Activated T-cell treated with anti-CD3 and anti-CD28 coated beads, Interleukin-2, amount 50 U/mL, for 72 hours (primary cell): ENCODE measurements around the gene TTC31. TPM values are rescaled to one million over a fixed set of nuclear protein-coding genes. Genes with fewer than 3 reads are reported as not detected.
"Not testable (repeated sequence)": the region's sequence is repeated elsewhere in the genome, so short reads cannot be mapped to it uniquely, and the experiment has no call there.

Source experiments
- ATAC-seq, 2 donors: fragments of 150-1000 bp; cut with Tn5 transposase; replicated peaks in 1 of 2; 2 replicates each; pipeline ENCODE4 v1.10.0; 2021; ENCODE audit warnings: moderate library complexity in 2 of 2, mild to moderate bottlenecking in 1 of 2
- DNase-seq, 2 donors: peaks; one replicate each; pipeline ENCODE4 v3.0.0; 2021 to 2022; ENCODE audit warnings: mixed read lengths in 1 of 2
- H3K27ac Mint-ChIP-seq: one replicate; pipeline ENCODE4 v1.8.0; 2022; ENCODE audit warnings: mild to moderate bottlenecking, moderate library complexity, mixed read lengths
- H3K27me3 Mint-ChIP-seq: one replicate; pipeline ENCODE4 v1.8.0; 2022; ENCODE audit warnings: low read depth, mixed read lengths
- H3K36me3 Mint-ChIP-seq, 2 donors: one replicate each; pipeline ENCODE4 v1.8.0; 2022; ENCODE audit warnings: mixed read lengths in 2 of 2, mild to moderate bottlenecking in 1 of 2; ENCODE audit not compliant: insufficient read depth in 2 of 2
- H3K4me1 Mint-ChIP-seq: one replicate; pipeline ENCODE4 v1.8.0; 2022; ENCODE audit warnings: low read depth, mixed read lengths
- H3K4me3 Mint-ChIP-seq, 2 donors: one replicate each; pipeline ENCODE4 v1.8.0; 2022; ENCODE audit warnings: mild to moderate bottlenecking in 2 of 2, mixed read lengths in 2 of 2, moderate library complexity in 2 of 2
- H3K9me3 Mint-ChIP-seq, 2 donors: one replicate each; pipeline ENCODE4 v1.8.0; 2022; ENCODE audit warnings: mixed read lengths in 2 of 2
- total RNA-seq, 2 donors: library from RNA; stranded (reverse); gene quantifications; one replicate each; pipeline ENCODE4 v1.2.3, GENCODE V29; 2022

TTC31 gene
- 10 to 100 TPM; 41.8 to 43.9 TPM for total RNA-seq

GRCh38 chr2:74482801-74483674 is at the start of gene TTC31, which contains the start of gene CCDC142:
TTC31 (plus strand) TSS chr2:74483081; CDS start chr2:74483096, 15 bp downstream.
CCDC142 (minus strand) TSS chr2:74482998; CDS start chr2:74482837, 161 bp downstream.
- peak within 1 kb of the TSS; percentile 92 to 96 for H3K4me3 Mint-ChIP-seq
- no peaks in the 10 kb centered on the region for H3K9me3 Mint-ChIP-seq
- H3K27ac Mint-ChIP-seq: peak within 1 kb of the TSS; percentile 97
- no peaks in the 10 kb centered on the region for H3K27me3 Mint-ChIP-seq
- H3K36me3 Mint-ChIP-seq: peaks cover 2 to 26% of the 10 kb centered on the region in 2 donors
- DNase-seq: peak; percentile 93 to 96
- peaks cover 44% of the 10 kb centered on the region for H3K4me1 Mint-ChIP-seq
- peak; percentile 93 to 94 for ATAC-seq

GRCh38 chr2:74436111-74436805 is 46.6 kb upstream of the TTC31 start:
- Mint-ChIP-seq H3K36me3 (no peaks in the 10 kb centered on the region), H3K27me3 (peaks cover 29% of the 10 kb centered on the region), H3K27ac (no peak overlapping the region)

GRCh38 chr2:74436848-74437695 is 45.8 kb upstream of the TTC31 start:
- Mint-ChIP-seq H3K9me3 (no peaks in the 10 kb centered on the region), H3K27me3 (peaks cover 31% of the 10 kb centered on the region), H3K36me3 (no peaks in the 10 kb centered on the region), H3K4me3 (no peak overlapping the region), H3K4me1 (peaks cover 10% of the 10 kb centered on the region), H3K27ac (no peak overlapping the region)
- ATAC-seq (no peak), DNase-seq (no peak)

More at GRCh38 chr2:74436111-74436805, 46.6 kb upstream of the TTC31 start:
- ATAC-seq (no peak), DNase-seq (no peak)
- H3K4me3 Mint-ChIP-seq: no peak overlapping the region
- no peaks in the 10 kb centered on the region for H3K9me3 Mint-ChIP-seq
- peaks cover 10% of the 10 kb centered on the region for H3K4me1 Mint-ChIP-seq

- no peak overlapping the region for H3K27ac Mint-ChIP-seq
- H3K36me3 Mint-ChIP-seq: no peaks in the 10 kb centered on the region
- no peak for ATAC-seq
- H3K9me3 Mint-ChIP-seq: no peaks in the 10 kb centered on the region
- H3K27me3 Mint-ChIP-seq: peaks cover 37% of the 10 kb centered on the region
- no peak for DNase-seq
- H3K4me3 Mint-ChIP-seq: no peak overlapping the region
- peaks cover 10% of the 10 kb centered on the region for H3K4me1 Mint-ChIP-seq
These were observed 44.6 kb upstream of the TTC31 start for GRCh38 chr2:74438248-74438647.

GRCh38 chr2:74439373-74439772 is 43.5 kb upstream of the TTC31 start:
- peaks cover 10% of the 10 kb centered on the region for H3K4me1 Mint-ChIP-seq
- H3K4me3 Mint-ChIP-seq: peak overlapping the region in 1 of 2 donors; percentile 78
- ATAC-seq (no peak), DNase-seq (no peak)
- H3K9me3 Mint-ChIP-seq: no peaks in the 10 kb centered on the region
- H3K27me3 Mint-ChIP-seq: peaks cover 38% of the 10 kb centered on the region
- H3K36me3 Mint-ChIP-seq: no peaks in the 10 kb centered on the region
- no peak overlapping the region for H3K27ac Mint-ChIP-seq

- DNase-seq (no peak), ATAC-seq (no peak)
- peaks cover 10% of the 10 kb centered on the region for H3K4me1 Mint-ChIP-seq
- H3K36me3 Mint-ChIP-seq: no peaks in the 10 kb centered on the region
- no peak overlapping the region for H3K27ac Mint-ChIP-seq
- peaks cover 43% of the 10 kb centered on the region for H3K27me3 Mint-ChIP-seq
- H3K9me3 Mint-ChIP-seq: no peaks in the 10 kb centered on the region
- H3K4me3 Mint-ChIP-seq: peak overlapping the region; percentile 11 to 78
These were observed 43.0 kb upstream of the TTC31 start for GRCh38 chr2:74439803-74440377.

- Mint-ChIP-seq H3K27ac (no peak overlapping the region), H3K4me1 (peaks cover 10% of the 10 kb centered on the region), H3K36me3 (no peaks in the 10 kb centered on the region), H3K27me3 (peaks cover 47% of the 10 kb centered on the region), H3K4me3 (peak overlapping the region; percentile 65 to 78), H3K9me3 (no peaks in the 10 kb centered on the region)
- DNase-seq: peak; percentile 56 to 70
- peak; percentile 86 to 87 for ATAC-seq
These were observed 42.3 kb upstream of the TTC31 start for GRCh38 chr2:74440378-74441169.

- peak overlapping the region; percentile 65 to 78 for H3K4me3 Mint-ChIP-seq
- no peaks in the 10 kb centered on the region for H3K36me3 Mint-ChIP-seq
- DNase-seq (no peak), ATAC-seq (no peak)
- H3K4me1 Mint-ChIP-seq: peaks cover 10% of the 10 kb centered on the region
- H3K9me3 Mint-ChIP-seq: no peaks in the 10 kb centered on the region
- no peak overlapping the region for H3K27ac Mint-ChIP-seq
- H3K27me3 Mint-ChIP-seq: peaks cover 47% of the 10 kb centered on the region
These were observed 41.7 kb upstream of the TTC31 start for GRCh38 chr2:74441170-74441689.

GRCh38 chr2:74441690-74442482 is 41.0 kb upstream of the TTC31 start, which contains the start of gene RTKN:
RTKN (minus strand) TSS chr2:74441937; CDS start chr2:74441816, 121 bp downstream.
- peak within 1 kb of the TSS; percentile 78 to 83 for H3K4me3 Mint-ChIP-seq
- peak within 1 kb of the TSS; percentile 40 for H3K27ac Mint-ChIP-seq
- H3K27me3 Mint-ChIP-seq: peaks cover 47% of the 10 kb centered on the region
- H3K4me1 Mint-ChIP-seq: peaks cover 10% of the 10 kb centered on the region
- ATAC-seq: peak; percentile 63 to 69
- no peaks in the 10 kb centered on the region for H3K36me3 Mint-ChIP-seq
- no peaks in the 10 kb centered on the region for H3K9me3 Mint-ChIP-seq
- peak; percentile 49 to 60 for DNase-seq

GRCh38 chr2:74442483-74443297 is 40.2 kb upstream of the TTC31 start:
- ATAC-seq, H3K9me3 Mint-ChIP-seq, H3K36me3 Mint-ChIP-seq, H3K27ac Mint-ChIP-seq, DNase-seq: not testable (repeated sequence)
- H3K4me1 Mint-ChIP-seq: peaks cover 10% of the 10 kb centered on the region
- H3K4me3 Mint-ChIP-seq: peak overlapping the region; percentile 78 to 83
- H3K27me3 Mint-ChIP-seq: peaks cover 47% of the 10 kb centered on the region
